T1000 (cell line): ENCODE results near the gene PLEKHG5.
A peak's percentile ranks its signal among the peaks of the same experiment; 100 is the strongest.

ENCODE experiments used
- DNase-seq: peaks from one replicate; lab custom pipeline; 2025; ENCODE audit warnings: mixed read lengths; lab: John Stamatoyannopoulos, UW

PLEKHG5 gene

GRCh38 chr1:6491480-6491962 lies at the start of gene PLEKHG5:
Gene PLEKHG5 (minus strand): TSS chr1:6491667. CDS start chr1:6477571, 14,096 bp downstream.
- peak; percentile 71 for DNase-seq

GRCh38 chr1:6538956-6539355 lies 47.5 kb upstream of the PLEKHG5 start:
- DNase-seq, result no peak

- DNase-seq, result no peak
These were observed 44.8 kb upstream of the PLEKHG5 start for GRCh38 chr1:6536291-6536690.

GRCh38 chr1:6535214-6535613 lies 43.7 kb upstream of the PLEKHG5 start:
- no peak for DNase-seq

- no peak for DNase-seq
These were observed 42.9 kb upstream of the PLEKHG5 start for GRCh38 chr1:6534248-6534822.

GRCh38 chr1:6531996-6532395 lies 40.5 kb upstream of the PLEKHG5 start:
- no peak for DNase-seq

GRCh38 chr1:6530504-6531160 lies 39.2 kb upstream of the PLEKHG5 start:
- no peak for DNase-seq

- DNase-seq, result no peak
These were observed 37.0 kb upstream of the PLEKHG5 start for GRCh38 chr1:6528492-6528891.

- no peak for DNase-seq
These were observed 34.8 kb upstream of the PLEKHG5 start for GRCh38 chr1:6526316-6526715.

- DNase-seq, result no peak
These were observed 32.1 kb upstream of the PLEKHG5 start for GRCh38 chr1:6523566-6523965.

- peak; percentile 36 for DNase-seq
These were observed 30.1 kb upstream of the PLEKHG5 start for GRCh38 chr1:6521536-6521935.

- DNase-seq, result peak; percentile 67
These were observed 28.6 kb upstream of the PLEKHG5 start for GRCh38 chr1:6519935-6520671.

GRCh38 chr1:6519491-6519934 lies 28.0 kb upstream of the PLEKHG5 start:
- DNase-seq, result no peak

GRCh38 chr1:6517435-6517851 lies 26.0 kb upstream of the PLEKHG5 start:
- DNase-seq, result no peak

GRCh38 chr1:6515771-6516170 lies 24.3 kb upstream of the PLEKHG5 start:
- no peak for DNase-seq

- DNase-seq, result no peak
These were observed 21.9 kb upstream of the PLEKHG5 start for GRCh38 chr1:6513320-6513801.

- DNase-seq, result no peak
These were observed 21.4 kb upstream of the PLEKHG5 start for GRCh38 chr1:6512908-6513280.

- no peak for DNase-seq
These were observed 20.9 kb upstream of the PLEKHG5 start for GRCh38 chr1:6512245-6512907.

GRCh38 chr1:6511561-6512244 lies 20.2 kb upstream of the PLEKHG5 start:
- no peak for DNase-seq

GRCh38 chr1:6511056-6511455 lies 19.6 kb upstream of the PLEKHG5 start:
- DNase-seq, result no peak

GRCh38 chr1:6510493-6510892 lies 19.0 kb upstream of the PLEKHG5 start:
- DNase-seq, result no peak

- DNase-seq, result no peak
These were observed 18.4 kb upstream of the PLEKHG5 start for GRCh38 chr1:6509919-6510291.
